Upper lobe of left lung (tissue), 4 donors: Measurements from ENCODE around the gene HIC1.

Source experiments
- CTCF ChIP-seq, 6 experiments: fragments of 450-650 bp in 4 of 6; fragments of 200-600 bp in 2 of 6; sonication (generic) in 2 of 6; IDR thresholded peaks; one replicate each; pipeline ENCODE4 v1.5.1; 2016 to 2019; ENCODE audit warnings: antibody characterized with exemption in 6 of 6
- POLR2AphosphoS5 ChIP-seq, 2 donors: sonication (generic); formaldehyde crosslinking; IDR thresholded peaks; one replicate each; pipeline ENCODE4 v1.5.1; 2017; ENCODE audit warnings: antibody characterized with exemption in 2 of 2

GRCh38 chr17:2056206-2057174, 1.6 kb downstream of the HIC1 start:
- TF ChIP-seq CTCF (IDR thresholded peaks at IDR 0.05) (peak in 3 of 6 experiments; percentile 2 to 18 (median 13)), POLR2AphosphoS5 (IDR thresholded peaks at IDR 0.05) (no peak)
